HUDEP-2 (cell line): ENCODE results near the gene IQCF5.
"Not testable (repeated sequence)": the region's sequence is repeated elsewhere in the genome, so short reads cannot be mapped to it uniquely, and the experiment has no call there.

Source experiments
- DNase-seq, 76 experiments: peaks; one replicate each; lab custom pipeline; 2025; ENCODE audit not compliant: unreplicated experiment in 76 of 76; lab: John Stamatoyannopoulos, UW

The IQCF5 gene

GRCh38 chr3:51875501-51875900, at the start of gene IQCF5:
IQCF5 (minus strand) TSS chr3:51875601; CDS start chr3:51875531, 70 bp downstream.
- DNase-seq = no peak

- no peak for DNase-seq
These were observed 45.7 kb upstream of the IQCF5 start for GRCh38 chr3:51921081-51921578.

GRCh38 chr3:51916418-51916817, 41.0 kb upstream of the IQCF5 start:
- no peak for DNase-seq

DNA sequence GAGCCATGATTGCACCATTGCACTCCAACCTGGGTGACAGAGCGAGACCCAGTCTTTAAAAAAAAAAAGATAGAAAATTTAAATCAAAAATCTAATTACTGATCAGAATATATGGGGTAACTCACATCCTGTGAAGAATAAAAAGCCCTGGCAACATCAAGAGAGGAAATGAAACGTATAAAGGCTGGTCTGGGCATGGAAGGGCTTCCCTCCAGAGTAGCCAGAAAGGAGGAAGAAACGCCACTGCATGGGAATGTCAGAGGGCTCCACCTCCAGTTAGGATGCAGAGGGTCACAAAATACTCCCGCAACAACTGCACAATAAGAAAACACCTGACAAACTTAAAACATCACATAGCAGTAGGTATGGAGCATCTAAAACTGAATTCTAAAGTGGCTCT, 32.6 kb upstream of the IQCF5 start:
- DNase-seq = no peak

DNA sequence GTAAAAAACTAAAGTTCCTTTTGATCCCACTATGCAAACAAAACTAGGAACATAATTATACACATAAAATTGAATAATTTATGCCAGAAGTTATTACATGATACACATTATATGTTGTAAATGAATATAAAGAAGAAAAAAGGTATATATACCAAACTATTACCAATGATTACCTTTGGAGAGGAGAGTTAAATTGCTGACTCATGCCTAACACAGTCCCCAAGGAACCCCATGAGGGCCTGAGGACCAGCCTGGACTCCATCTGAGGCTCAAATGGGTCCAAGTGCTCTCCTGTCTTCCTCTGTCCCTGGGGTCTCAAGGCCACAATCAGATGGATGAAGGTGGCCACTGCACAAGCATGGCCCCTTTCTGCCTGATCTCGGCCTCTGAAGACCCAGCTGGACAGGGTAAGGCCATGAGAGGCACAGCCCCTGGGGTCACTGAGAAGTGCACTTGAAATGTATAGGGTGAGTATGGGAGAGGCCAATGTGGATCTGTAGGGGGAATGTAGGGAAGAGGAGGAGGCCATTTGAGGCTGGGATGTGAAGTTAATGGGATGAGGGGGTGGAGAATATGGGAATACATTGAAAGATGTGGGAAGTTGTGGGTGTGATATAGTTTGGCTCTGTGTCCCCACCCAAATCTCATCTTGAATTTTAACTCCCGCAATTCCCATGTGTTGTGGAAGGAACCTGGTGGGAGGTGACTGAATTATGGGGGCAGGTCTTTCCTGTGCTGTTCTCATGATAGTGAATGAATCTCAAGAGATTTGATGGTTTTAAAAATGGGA, 28.8 kb upstream of the IQCF5 start:
- no peak for DNase-seq

DNA sequence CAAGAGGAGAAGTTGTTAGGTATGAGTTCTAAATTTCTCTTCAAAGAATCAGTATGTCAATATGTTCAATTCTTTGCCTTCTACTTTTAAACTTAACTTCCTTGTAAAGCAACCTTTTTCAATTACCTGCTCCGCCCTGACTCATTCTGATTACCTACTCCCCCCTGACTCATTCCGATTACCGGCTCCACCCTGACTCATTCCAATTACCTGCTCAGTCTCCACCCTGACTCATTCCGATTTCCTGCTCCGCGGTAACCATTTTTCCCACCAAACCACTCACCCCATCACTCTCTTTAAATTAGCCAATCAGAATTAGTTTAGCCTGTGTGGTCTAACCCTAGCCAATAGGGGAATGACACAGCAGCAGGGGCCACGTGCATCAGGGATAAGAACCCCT, 27.0 kb upstream of the IQCF5 start:
- DNase-seq = not testable (repeated sequence)

- not testable (repeated sequence) for DNase-seq
These were observed 24.6 kb upstream of the IQCF5 start for GRCh38 chr3:51900043-51900442.

- DNase-seq = no peak
These were observed 22.0 kb upstream of the IQCF5 start for GRCh38 chr3:51897391-51897790.

DNA sequence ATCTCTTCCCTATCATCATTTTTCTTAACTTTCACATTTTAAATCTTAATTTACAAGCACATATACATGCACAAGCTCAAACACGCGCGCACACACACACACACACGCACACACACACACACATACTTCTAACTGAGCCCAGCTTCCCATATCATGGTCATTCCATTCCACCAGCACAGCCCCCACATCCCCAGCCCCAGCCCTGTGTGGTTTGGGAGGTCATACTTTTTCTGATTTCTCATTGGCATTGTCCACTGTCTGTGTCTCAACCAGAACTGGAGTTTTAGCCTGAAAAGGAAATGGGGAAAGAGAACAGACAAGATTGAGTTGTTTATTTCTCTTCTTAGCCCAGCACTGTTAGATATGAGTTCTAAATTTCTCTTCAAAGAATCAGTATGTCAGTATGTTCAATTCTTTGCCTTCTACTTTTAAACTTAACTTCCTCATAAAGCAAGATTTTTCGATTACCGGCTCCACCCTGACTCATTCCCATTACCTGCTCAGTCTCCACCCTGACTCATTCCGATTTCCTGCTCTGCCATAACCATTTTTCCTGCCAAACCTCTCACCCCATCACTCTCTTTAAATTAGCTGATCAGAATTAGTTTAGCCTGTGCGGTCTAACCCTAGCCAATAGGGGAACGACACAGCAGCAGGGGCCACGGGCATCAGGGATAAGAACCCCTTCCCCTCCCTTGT, 21.4 kb upstream of the IQCF5 start:
- no peak for DNase-seq

GRCh38 chr3:51894939-51895338, 19.5 kb upstream of the IQCF5 start:
- DNase-seq = no peak

GRCh38 chr3:51894391-51894790, 19.0 kb upstream of the IQCF5 start:
- DNase-seq = no peak

- no peak for DNase-seq
These were observed 16.0 kb upstream of the IQCF5 start for GRCh38 chr3:51891242-51892039.

- no peak for DNase-seq
These were observed 13.2 kb upstream of the IQCF5 start for GRCh38 chr3:51888463-51889105.

- DNase-seq = no peak
These were observed 12.2 kb upstream of the IQCF5 start for GRCh38 chr3:51887620-51888019.

- DNase-seq = no peak
These were observed 11.0 kb upstream of the IQCF5 start for GRCh38 chr3:51886447-51886846.

GRCh38 chr3:51879937-51880336, 4.5 kb upstream of the IQCF5 start:
- no peak for DNase-seq

- DNase-seq = no peak
These were observed 785 bp upstream of the IQCF5 start for GRCh38 chr3:51876186-51876585.

DNA sequence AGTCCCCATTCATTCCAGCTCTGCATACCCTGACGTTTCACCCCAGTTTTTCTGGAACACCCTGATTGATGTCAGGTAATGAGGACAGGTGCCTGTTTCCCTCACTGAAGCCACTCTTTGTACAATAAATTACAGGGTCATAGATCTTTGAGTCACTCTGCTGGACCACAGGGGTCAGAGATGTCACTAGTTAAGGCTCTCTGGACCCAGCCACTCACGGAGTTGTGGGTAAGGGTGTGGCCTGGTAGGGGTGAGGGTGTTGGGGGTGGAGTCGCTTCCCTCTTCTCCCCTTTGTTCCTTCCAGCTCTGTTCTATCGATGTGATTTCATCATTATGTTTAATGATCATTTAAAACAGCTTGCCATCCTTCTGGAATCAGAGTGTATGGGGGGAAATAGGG, 512 bp downstream of the IQCF5 start:
- no peak for DNase-seq

DNA sequence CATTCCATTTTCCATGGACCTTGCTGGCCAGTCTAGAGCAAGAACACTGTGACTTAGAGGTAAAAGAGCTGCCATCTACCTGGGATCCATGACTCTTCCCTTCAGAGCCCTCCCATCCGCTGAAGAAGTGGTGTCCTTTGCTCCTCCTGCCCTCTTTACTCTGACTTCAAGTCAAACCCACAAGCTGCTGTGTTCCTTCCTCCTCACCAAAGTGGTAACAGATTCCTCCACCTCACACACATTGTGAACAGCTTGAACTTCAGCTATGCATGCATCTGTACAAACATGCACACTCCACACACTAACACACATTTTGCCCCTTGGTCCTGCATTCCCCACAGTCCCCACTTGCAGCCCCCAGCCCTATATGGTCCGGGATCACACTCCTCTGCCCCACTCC, 990 bp downstream of the IQCF5 start:
- DNase-seq = no peak

- no peak for DNase-seq
These were observed 1.5 kb downstream of the IQCF5 start for GRCh38 chr3:51873876-51874275.
